Measurements from ENCODE around the gene QRICH1. TPM values are rescaled to one million over a fixed set of nuclear protein-coding genes. Genes with fewer than 3 reads are reported as not detected.

QRICH1 gene
- total and polyA plus RNA-seq, 2 donors, result 40.7 to 63.0 TPM

DNA sequence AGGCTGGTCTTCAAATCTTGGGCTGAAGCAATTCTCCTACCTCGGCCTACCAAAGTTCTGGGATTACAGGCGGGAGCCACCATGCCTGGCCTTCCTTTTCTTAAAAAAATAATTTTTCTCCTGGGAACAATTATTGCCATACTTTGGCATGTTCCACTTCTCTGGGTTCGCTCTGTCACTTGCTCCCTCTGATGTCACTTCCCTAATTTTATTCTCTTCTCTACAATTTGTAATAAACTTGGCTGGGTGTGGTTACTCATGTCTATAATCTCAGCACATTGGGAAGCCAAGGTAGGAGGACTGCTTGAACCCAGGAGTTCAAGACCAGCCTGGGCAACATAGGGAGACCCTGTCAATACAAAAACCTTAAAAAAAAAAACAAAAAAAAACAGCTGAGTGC, 58.6 kb downstream of the QRICH1 start:
- 89% methylated on average over 3 of the region's 3 CpGs for WGBS
- Histone ChIP-seq H3K27ac (ENCODE audit: low read depth) (no peak overlapping the region), H3K4me3 (ENCODE audit: low read depth, low read length) (no peak overlapping the region), H3K4me1 (ENCODE audit: insufficient read depth) (no peaks in the 10 kb centered on the region), H3K36me3 (ENCODE audit: insufficient read depth) (peaks cover 7% of the 10 kb centered on the region)
- DNase-seq (ENCODE audit: extremely low spot score), result no peak

DNA sequence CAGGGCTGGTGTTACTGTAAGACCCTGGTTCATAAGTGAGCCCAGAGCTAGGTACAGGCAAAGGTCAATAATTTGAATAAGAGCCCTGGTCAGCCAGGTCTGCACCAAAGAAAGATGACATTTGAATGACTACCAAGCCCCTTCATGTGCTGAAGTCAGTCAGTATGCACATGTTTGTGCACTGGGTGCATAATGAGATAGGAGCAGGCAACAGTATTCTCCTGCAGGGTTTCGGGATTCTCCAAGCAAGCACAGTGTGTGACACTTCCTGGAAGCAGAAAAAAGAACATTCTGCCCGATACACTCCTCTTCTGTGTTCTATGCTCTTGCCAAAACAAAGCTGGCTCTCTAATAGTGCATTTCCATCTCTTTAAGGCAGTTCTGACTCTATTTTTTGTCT, 59.2 kb downstream of the QRICH1 start:
- H3K4me1 ChIP-seq (ENCODE audit: insufficient read depth), result no peaks in the 10 kb centered on the region
- no peak overlapping the region for H3K27ac ChIP-seq (ENCODE audit: low read depth)
- peaks cover 7% of the 10 kb centered on the region for H3K36me3 ChIP-seq (ENCODE audit: insufficient read depth)
- WGBS, result 91% methylated on average over 2 of the region's 2 CpGs
- H3K4me3 ChIP-seq (ENCODE audit: low read depth, low read length), result no peak overlapping the region
- DNase-seq (ENCODE audit: extremely low spot score), result no peak

DNA sequence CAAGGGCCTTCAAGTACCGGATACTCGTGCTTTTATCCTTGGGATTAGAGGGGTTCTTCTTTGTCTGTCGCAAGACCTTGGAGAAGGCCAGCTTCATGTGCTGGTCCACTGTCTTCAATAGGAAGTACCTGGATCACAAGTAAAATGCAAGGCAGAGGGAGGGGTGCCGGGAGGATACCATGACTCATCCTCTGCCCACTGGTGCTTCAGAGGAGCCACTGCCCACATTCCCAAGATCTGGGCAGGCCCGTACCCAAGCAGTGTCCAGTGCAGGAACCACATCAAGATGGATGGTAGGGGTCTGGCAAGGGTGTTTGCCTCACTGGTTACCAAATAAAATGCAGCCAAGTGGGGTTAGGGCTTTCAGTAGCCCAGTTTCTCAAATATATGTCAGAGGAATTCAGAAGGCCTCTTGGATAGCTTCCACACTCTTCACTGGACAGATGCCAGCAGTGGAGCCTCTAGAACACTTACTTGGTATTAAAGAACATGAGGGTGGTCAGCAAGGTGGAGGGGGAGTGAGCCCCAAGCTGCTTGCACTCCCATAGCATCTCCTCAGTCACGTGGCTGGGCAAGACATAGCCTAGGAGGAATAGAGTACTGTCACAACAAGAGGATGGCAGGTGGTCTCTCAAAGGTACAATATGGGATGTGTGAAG, 61.1 kb downstream of the QRICH1 start:
- 88% methylated on average over 6 of the region's 6 CpGs for WGBS
- Histone ChIP-seq H3K36me3 (ENCODE audit: insufficient read depth) (peaks cover 7% of the 10 kb centered on the region), H3K4me1 (ENCODE audit: insufficient read depth) (no peaks in the 10 kb centered on the region), H3K4me3 (ENCODE audit: low read depth, low read length) (no peak overlapping the region), H3K27ac (ENCODE audit: low read depth) (no peak overlapping the region)
- no peak for DNase-seq (ENCODE audit: extremely low spot score)

GRCh38 chr3:49030321-49030720, 63.5 kb downstream of the QRICH1 start:
- Histone ChIP-seq H3K4me3 (ENCODE audit: low read depth, low read length) (no peak overlapping the region), H3K36me3 (ENCODE audit: insufficient read depth) (peaks cover 7% of the 10 kb centered on the region), H3K4me1 (ENCODE audit: insufficient read depth) (no peaks in the 10 kb centered on the region), H3K27ac (ENCODE audit: low read depth) (no peak overlapping the region)
- 90% methylated on average over 6 of the region's 6 CpGs for WGBS
- no peak for DNase-seq (ENCODE audit: extremely low spot score)

- Histone ChIP-seq H3K27ac (ENCODE audit: low read depth) (peak overlapping the region; percentile 77), H3K4me1 (ENCODE audit: insufficient read depth) (no peaks in the 10 kb centered on the region), H3K4me3 (ENCODE audit: low read depth, low read length) (no peak overlapping the region), H3K36me3 (ENCODE audit: insufficient read depth) (peaks cover 6% of the 10 kb centered on the region)
- DNase-seq (ENCODE audit: extremely low spot score), result no peak
- WGBS, result 2% methylated on average over 7 of the region's 7 CpGs
Measured at GRCh38 chr3:49029563-49029884, 64.3 kb downstream of the QRICH1 start.

GRCh38 chr3:49028673-49029562, 65.0 kb downstream of the QRICH1 start, which contains the start of gene IMPDH2:
IMPDH2 (minus strand) TSS chr3:49029398; CDS start chr3:49029350, 48 bp downstream.
- DNase-seq (ENCODE audit: extremely low spot score), result peak; percentile 73
- peak within 1 kb of the TSS; percentile 61 for H3K4me3 ChIP-seq (ENCODE audit: low read depth, low read length)
- no peaks in the 10 kb centered on the region for H3K4me1 ChIP-seq (ENCODE audit: insufficient read depth)
- H3K27ac ChIP-seq (ENCODE audit: low read depth), result peak within 1 kb of the TSS; percentile 89
- peaks cover 7% of the 10 kb centered on the region for H3K36me3 ChIP-seq (ENCODE audit: insufficient read depth)
- WGBS, result 2% methylated on average over 55 of the region's 55 CpGs

GRCh38 chr3:49028298-49028672, 65.6 kb downstream of the QRICH1 start:
- Histone ChIP-seq H3K36me3 (ENCODE audit: insufficient read depth) (peaks cover 7% of the 10 kb centered on the region), H3K4me3 (ENCODE audit: low read depth, low read length) (no peak overlapping the region)

DNA sequence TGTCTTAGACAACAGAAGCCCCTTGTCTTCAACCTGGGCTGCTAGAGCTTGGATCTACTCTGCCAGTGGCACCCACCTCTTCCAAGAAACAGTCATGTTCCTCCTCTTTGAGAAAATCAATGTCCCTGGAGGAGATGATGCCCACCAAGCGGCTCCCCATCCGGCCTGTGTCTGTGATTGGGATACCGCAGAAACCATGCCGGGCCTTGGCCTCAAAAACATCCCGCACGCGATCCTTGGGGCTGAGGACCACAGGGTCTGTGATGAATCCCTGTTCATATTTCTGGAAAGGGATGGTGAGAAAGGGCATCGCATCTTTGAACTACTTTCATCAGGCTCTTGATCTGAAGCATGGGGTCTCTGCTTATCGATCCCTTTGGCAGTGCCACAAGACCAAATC, 66.2 kb downstream of the QRICH1 start:
- 95% methylated on average over 9 of the region's 9 CpGs for WGBS
- peaks cover 5% of the 10 kb centered on the region for H3K36me3 ChIP-seq (ENCODE audit: insufficient read depth)
- H3K27ac ChIP-seq (ENCODE audit: low read depth), result no peak overlapping the region

More at GRCh38 chr3:49028298-49028672, 65.6 kb downstream of the QRICH1 start:
- no peak for DNase-seq (ENCODE audit: extremely low spot score)
- H3K27ac ChIP-seq (ENCODE audit: low read depth), result no peak overlapping the region
- 83% methylated on average over 4 of the region's 4 CpGs for WGBS
- H3K4me1 ChIP-seq (ENCODE audit: insufficient read depth), result no peaks in the 10 kb centered on the region

DNA sequence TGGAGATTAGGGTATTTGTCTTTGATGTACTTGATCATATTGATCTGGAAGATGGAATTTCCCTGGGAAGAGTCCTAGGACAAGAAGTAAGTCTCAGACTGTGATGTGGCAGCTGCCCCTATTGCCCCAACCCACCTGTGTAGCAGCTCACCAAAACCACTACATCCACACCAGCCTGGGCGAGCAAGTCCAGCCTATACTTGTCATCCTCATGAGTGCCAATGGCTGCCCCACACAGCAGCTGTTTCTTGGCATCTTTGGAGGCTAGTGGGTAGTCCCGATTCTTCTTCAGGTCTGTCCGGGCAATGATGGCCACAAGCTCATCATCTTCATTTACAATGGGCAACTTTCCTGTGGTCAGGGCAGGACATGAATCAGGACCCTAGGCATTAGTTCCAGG, 67.3 kb downstream of the QRICH1 start:
- no peak overlapping the region for H3K27ac ChIP-seq (ENCODE audit: low read depth)
- H3K4me3 ChIP-seq (ENCODE audit: low read depth, low read length), result no peak overlapping the region
- 95% methylated on average over 3 of the region's 3 CpGs for WGBS
- DNase-seq (ENCODE audit: extremely low spot score), result no peak
- H3K4me1 ChIP-seq (ENCODE audit: insufficient read depth), result no peaks in the 10 kb centered on the region
- H3K36me3 ChIP-seq (ENCODE audit: insufficient read depth), result peaks cover 4% of the 10 kb centered on the region

More for the DNA sequence above, 66.2 kb downstream of the QRICH1 start:
- no peaks in the 10 kb centered on the region for H3K4me1 ChIP-seq (ENCODE audit: insufficient read depth)
- no peak for DNase-seq (ENCODE audit: extremely low spot score)
- no peak overlapping the region for H3K4me3 ChIP-seq (ENCODE audit: low read depth, low read length)

DNA sequence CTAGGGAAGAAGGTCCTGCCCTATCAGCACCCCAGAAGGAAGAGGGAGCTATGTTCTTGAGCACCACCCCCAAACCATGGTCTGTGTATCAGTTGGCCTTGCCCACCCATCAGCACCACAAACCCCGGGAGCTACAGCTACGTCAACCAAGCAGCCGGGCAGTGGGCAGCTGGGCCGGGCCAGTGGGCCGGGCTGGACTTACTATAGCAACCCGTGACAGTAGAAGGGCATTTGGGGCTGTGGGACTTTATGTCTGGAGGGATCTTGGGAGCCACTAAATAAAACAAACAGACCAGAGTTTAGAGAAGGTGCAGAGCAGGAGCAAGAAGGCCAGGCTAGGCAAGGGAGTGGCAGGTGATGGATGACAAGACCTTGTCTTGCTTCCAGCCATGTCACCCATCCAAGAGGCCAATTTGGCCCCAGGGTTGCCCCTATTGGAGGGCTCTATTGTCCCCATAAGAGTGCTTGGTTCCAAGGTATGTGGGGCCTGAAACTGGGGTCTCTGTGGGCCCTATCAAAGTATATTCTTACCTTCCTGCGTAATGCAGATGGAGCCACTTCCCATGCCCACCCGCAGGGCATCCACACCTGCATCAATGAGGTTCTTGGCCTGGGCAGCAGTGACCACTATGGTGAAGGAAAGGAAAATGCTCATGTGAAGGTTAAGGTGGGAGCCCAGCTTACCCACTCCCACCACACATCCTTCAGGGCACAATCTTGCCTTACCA, 67.9 kb downstream of the QRICH1 start:
- H3K4me3 ChIP-seq (ENCODE audit: low read depth, low read length), result no peak overlapping the region
- H3K4me1 ChIP-seq (ENCODE audit: insufficient read depth), result no peaks in the 10 kb centered on the region
- H3K27ac ChIP-seq (ENCODE audit: low read depth), result no peak overlapping the region
- DNase-seq (ENCODE audit: extremely low spot score), result no peak
- H3K36me3 ChIP-seq (ENCODE audit: insufficient read depth), result peaks cover 4% of the 10 kb centered on the region
- 84% methylated on average over 8 of the region's 8 CpGs for WGBS

GRCh38 chr3:49025005-49025792, 68.7 kb downstream of the QRICH1 start:
- DNase-seq (ENCODE audit: extremely low spot score), result no peak
- 67% methylated on average over 13 of the region's 13 CpGs for WGBS
- H3K27ac ChIP-seq (ENCODE audit: low read depth), result no peak overlapping the region
- H3K36me3 ChIP-seq (ENCODE audit: insufficient read depth), result peaks cover 4% of the 10 kb centered on the region
- H3K4me1 ChIP-seq (ENCODE audit: insufficient read depth), result no peaks in the 10 kb centered on the region
- H3K4me3 ChIP-seq (ENCODE audit: low read depth, low read length), result no peak overlapping the region

DNA sequence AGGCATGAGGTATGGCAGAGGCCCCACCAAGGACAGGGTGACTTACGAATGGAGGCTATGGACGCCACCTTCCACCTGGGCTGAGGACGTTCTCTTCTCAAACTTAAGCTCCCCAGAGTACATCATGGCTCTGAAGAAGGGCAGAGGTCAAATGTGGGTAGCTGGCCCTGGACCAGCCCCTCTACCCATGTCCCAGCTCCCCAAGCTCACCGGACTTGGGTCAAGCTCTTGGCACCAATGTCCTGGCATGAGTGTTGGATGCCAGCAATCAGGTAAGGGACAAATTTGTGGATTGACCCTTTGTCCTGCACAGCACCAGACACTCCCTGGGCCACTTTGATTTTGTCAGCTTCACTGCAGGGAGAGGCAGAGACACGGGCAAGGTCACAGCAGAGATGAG, 69.4 kb downstream of the QRICH1 start:
- DNase-seq (ENCODE audit: extremely low spot score), result no peak
- H3K4me1 ChIP-seq (ENCODE audit: insufficient read depth), result no peaks in the 10 kb centered on the region
- WGBS, result 75% methylated on average over 5 of the region's 5 CpGs
- peaks cover 4% of the 10 kb centered on the region for H3K36me3 ChIP-seq (ENCODE audit: insufficient read depth)
- H3K4me3 ChIP-seq (ENCODE audit: low read depth, low read length), result no peak overlapping the region
- no peak overlapping the region for H3K27ac ChIP-seq (ENCODE audit: low read depth)

DNA sequence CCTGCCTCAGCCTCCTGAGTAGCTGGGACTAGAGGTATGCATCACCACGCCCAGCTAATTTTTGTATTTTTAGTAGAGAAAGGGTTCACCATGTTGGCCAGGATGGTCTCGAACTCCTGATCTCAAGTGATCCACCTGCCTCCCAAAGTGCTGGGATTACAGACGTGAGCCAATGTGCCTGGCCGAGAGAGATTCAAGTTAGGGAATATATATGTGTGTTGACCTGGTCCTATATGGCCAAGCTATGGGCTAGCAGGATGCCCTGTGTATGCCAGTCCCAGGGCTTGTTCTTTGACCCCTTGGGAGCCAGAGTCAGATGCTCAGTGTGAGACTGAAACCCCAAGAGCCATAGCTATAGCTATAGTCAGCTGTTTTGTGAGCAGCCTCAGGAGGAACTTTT, 70.1 kb downstream of the QRICH1 start:
- Histone ChIP-seq H3K4me3 (ENCODE audit: low read depth, low read length) (no peak overlapping the region), H3K27ac (ENCODE audit: low read depth) (no peak overlapping the region), H3K36me3 (ENCODE audit: insufficient read depth) (peaks cover 4% of the 10 kb centered on the region), H3K4me1 (ENCODE audit: insufficient read depth) (no peaks in the 10 kb centered on the region)
- DNase-seq (ENCODE audit: extremely low spot score), result no peak
- WGBS, result 90% methylated on average over 4 of the region's 4 CpGs

Measured in urinary bladder (tissue), 4 donors.